A673 (cell line): ENCODE measurements around the gene SIRT7. TPM values are rescaled to one million over a fixed set of nuclear protein-coding genes. Genes with fewer than 3 reads are reported as not detected.
A peak's percentile ranks its signal among the peaks of the same experiment; 100 is the strongest.

Experiments
- BruUV-seq: library from RNA; stranded (reverse); fragments of 400-500 nt; replicated peaks from 2 replicates; lab custom pipeline; 2021; lab: Mats Ljungman, UMichigan
- CTCF ChIA-PET: fragments of 300-600 bp; sonication (Branson Sonifier 250); formaldehyde crosslinking; loops from one replicate; lab custom pipeline; 2022; ENCODE audit warnings: antibody characterized with exemption; lab: Charles Lee
- POLR2A ChIA-PET: fragments of 300-600 bp; sonication (Branson Sonifier 250); formaldehyde crosslinking; loops from one replicate; lab custom pipeline; 2022; ENCODE audit warnings: antibody characterized with exemption; ENCODE audit not compliant: low non-redundant PET; lab: Charles Lee
- DNase-seq: peaks from one replicate; pipeline ENCODE4 v3.0.0-alpha.2; 2015; ENCODE audit warnings: low spot score
- H3K27ac ChIP-seq: fragments of 200-600 bp; sonication (generic); 2 replicates; pipeline ENCODE4 v1.5.1; 2016; ENCODE audit warnings: mixed run types, low read depth, mild to moderate bottlenecking, mixed read lengths, antibody characterized with exemption, low read length; ENCODE audit not compliant: poor library complexity, severe bottlenecking
- H3K27me3 ChIP-seq: fragments of 200-600 bp; sonication (generic); replicated peaks from 2 replicates; pipeline ENCODE4 v1.6.1; 2017; ENCODE audit warnings: mixed run types, low read depth, mild to moderate bottlenecking, mixed read lengths, antibody characterized with exemption, low read length; ENCODE audit not compliant: insufficient read depth, poor library complexity
- H3K36me3 ChIP-seq: fragments of 200-600 bp; sonication (generic); 2 replicates; pipeline ENCODE4 v1.6.1; 2016; ENCODE audit warnings: mixed run types, mild to moderate bottlenecking, mixed read lengths, antibody characterized with exemption, low read length; ENCODE audit not compliant: insufficient read depth, poor library complexity, severe bottlenecking
- H3K4me1 ChIP-seq: fragments of 200-600 bp; sonication (generic); 2 replicates; pipeline ENCODE4 v1.6.1; 2017; ENCODE audit warnings: mixed run types, mild to moderate bottlenecking, mixed read lengths, antibody characterized with exemption, low read length; ENCODE audit not compliant: insufficient read depth, poor library complexity, severe bottlenecking
- H3K4me3 ChIP-seq: fragments of 200-600 bp; sonication (generic); 2 replicates; pipeline ENCODE4 v1.5.1; 2016; ENCODE audit warnings: low read depth, mixed run types, mild to moderate bottlenecking, mixed read lengths, low read length; ENCODE audit not compliant: poor library complexity, severe bottlenecking
- H3K9me3 ChIP-seq: fragments of 200-600 bp; sonication (generic); 2 replicates; pipeline ENCODE4 v1.6.1; 2016; ENCODE audit warnings: mixed run types, low read depth, mild to moderate bottlenecking, mixed read lengths, antibody characterized with exemption, low read length; ENCODE audit not compliant: poor library complexity, severe bottlenecking
- CTCF ChIP-seq: fragments of 300-800, 200-600 bp; sonication (generic); conservative IDR thresholded peaks from 2 replicates; pipeline ENCODE4 v1.5.1; 2017; ENCODE audit warnings: low read depth, mild to moderate bottlenecking, antibody characterized with exemption, low read length, moderate library complexity, mixed read lengths
- EZH2 ChIP-seq: fragments of 200-600 bp; sonication (generic); IDR thresholded peaks from 2 replicates; pipeline ENCODE4 v1.6.1; 2017; ENCODE audit warnings: borderline replicate concordance, low read depth, mild to moderate bottlenecking, mixed read lengths, antibody characterized with exemption, low read length; ENCODE audit not compliant: poor library complexity, severe bottlenecking
- intact Hi-C: fragments of 100-400 bp; cut with micrococcal nuclease; formaldehyde crosslinking; loops from one replicate; pipeline ENCODE4 v1.10.0; 2022; ENCODE audit not compliant: unreplicated experiment
- total RNA-seq: library from RNA; stranded (reverse); gene quantifications from 2 replicates; pipeline ENCODE4 v1.2.3, GENCODE V29; 2021

Gene SIRT7
- total RNA-seq, 1 experiment from 2014 or later = 36.6 TPM

GRCh38 chr17:81939218-81939617 lies 21.2 kb upstream of the SIRT7 start:
- TF ChIP-seq EZH2 (no peak), CTCF (no peak)
- no peak for DNase-seq
- CTCF ChIA-PET = interaction anchor here (1.1 kb wide), 1 partner anchor 20 kb away, joined by 3 read pairs; no protein-coding TSS in a partner anchor
- H3K4me1 ChIP-seq = peaks cover 4% of the 10 kb centered on the region
- POLR2A ChIA-PET = no interaction called here
- no peaks in the 10 kb centered on the region for H3K9me3 ChIP-seq
- BruUV-seq = no TSS peak
- no peak overlapping the region for H3K27ac ChIP-seq
- no peaks in the 10 kb centered on the region for H3K27me3 ChIP-seq
- intact Hi-C loops = no loop called here
- no peak overlapping the region for H3K4me3 ChIP-seq
- peaks cover 8% of the 10 kb centered on the region for H3K36me3 ChIP-seq

GRCh38 chr17:81935709-81936084 lies 17.7 kb upstream of the SIRT7 start:
- Histone ChIP-seq H3K9me3 (no peaks in the 10 kb centered on the region), H3K36me3 (peaks cover 11% of the 10 kb centered on the region), H3K27me3 (no peaks in the 10 kb centered on the region), H3K27ac (peak overlapping the region; percentile 25), H3K4me1 (peaks cover 4% of the 10 kb centered on the region), H3K4me3 (peak overlapping the region; percentile 56)
- intact Hi-C loops = no loop called here
- POLR2A ChIA-PET = interaction anchor here (0.7 kb wide), 1 partner anchor 226 kb away, joined by 3 read pairs; no protein-coding TSS in a partner anchor
- CTCF ChIA-PET = no interaction called here
- no TSS peak for BruUV-seq
- no peak for DNase-seq
- TF ChIP-seq EZH2 (no peak), CTCF (no peak)

GRCh38 chr17:81934850-81935708 lies 17.1 kb upstream of the SIRT7 start:
- no peak overlapping the region for H3K27ac ChIP-seq
- no TSS peak for BruUV-seq
- ChIA-PET POLR2A (no interaction called here), CTCF (no interaction called here)
- peak overlapping the region; percentile 56 for H3K4me3 ChIP-seq
- TF ChIP-seq CTCF (no peak), EZH2 (no peak)
- no peaks in the 10 kb centered on the region for H3K9me3 ChIP-seq
- peaks cover 11% of the 10 kb centered on the region for H3K36me3 ChIP-seq
- no peak for DNase-seq
- intact Hi-C loops = no loop called here
- peaks cover 4% of the 10 kb centered on the region for H3K4me1 ChIP-seq
- no peaks in the 10 kb centered on the region for H3K27me3 ChIP-seq
